HepG2 (cell line): Measurements from ENCODE around the gene FAM3B. TPM values are rescaled to one million over a fixed set of nuclear protein-coding genes. Genes with fewer than 3 reads are reported as not detected.
A peak's percentile ranks its signal among the peaks of the same experiment; 100 is the strongest.

ENCODE experiments used
- BRD4 ChIP-seq: sonication (generic); formaldehyde crosslinking; IDR thresholded peaks from 2 replicates; pipeline ENCODE4 v1.4.0; 2020; ENCODE audit warnings: missing genetic modification reagents
- CREB1 ChIP-seq, 2 experiments: fragments of 450-650 bp in 1 of 2; IDR thresholded peaks; 2 replicates each; pipeline ENCODE4 v1.6.1; 2016 to 2017; ENCODE audit warnings: control low read depth in 1 of 2, mild to moderate bottlenecking in 1 of 2, missing compliant biosample characterization in 1 of 2, missing genetic modification characterization in 1 of 2
- ELF3 ChIP-seq: IDR thresholded peaks from 2 replicates; pipeline ENCODE4 v1.6.1; 2016; ENCODE audit warnings: missing genetic modification reagents, missing compliant biosample characterization
- FOXA1 ChIP-seq, 2 experiments: fragments of 450-650 bp in 1 of 2; sonication (generic) in 1 of 2; formaldehyde crosslinking in 1 of 2; IDR thresholded peaks; 2 replicates each; pipeline versions ENCODE4 v1.4.0 to v1.6.1; 2016 to 2020; ENCODE audit warnings: missing genetic modification reagents in 1 of 2
- GABPA ChIP-seq, 2 experiments: IDR thresholded peaks; 2 replicates each; pipeline ENCODE4 v1.6.1; 2011 to 2016; ENCODE audit warnings: low read depth in 2 of 2, low read length in 1 of 2, missing biosample characterization in 1 of 2, missing genetic modification characterization in 1 of 2
- HOXA5 ChIP-seq: sonication (generic); formaldehyde crosslinking; IDR thresholded peaks from 2 replicates; pipeline ENCODE4 v1.4.0; 2020; ENCODE audit warnings: missing genetic modification reagents
- HOXA9 ChIP-seq: sonication (generic); formaldehyde crosslinking; IDR thresholded peaks from 2 replicates; pipeline ENCODE4 v1.8.1; 2022; ENCODE audit warnings: missing genetic modification reagents, mild to moderate bottlenecking, moderate library complexity, borderline replicate concordance
- JUN ChIP-seq: sonication (generic); formaldehyde crosslinking; IDR thresholded peaks from 2 replicates; pipeline ENCODE4 v1.4.0; 2020; ENCODE audit warnings: mild to moderate bottlenecking, missing genetic modification reagents
- LBX2 ChIP-seq: sonication (generic); formaldehyde crosslinking; IDR thresholded peaks from 2 replicates; pipeline ENCODE4 v1.5.0; 2020; ENCODE audit warnings: missing genetic modification reagents, mild to moderate bottlenecking, borderline replicate concordance
- MTA1 ChIP-seq: sonication (generic); formaldehyde crosslinking; IDR thresholded peaks from 2 replicates; pipeline ENCODE4 v1.4.0; 2020; ENCODE audit warnings: missing genetic modification reagents, mild to moderate bottlenecking, borderline replicate concordance
- NCOA2 ChIP-seq: sonication (generic); formaldehyde crosslinking; IDR thresholded peaks from 2 replicates; pipeline ENCODE4 v1.8.0; 2022; ENCODE audit warnings: inconsistent platforms
- RARG ChIP-seq: sonication (generic); formaldehyde crosslinking; IDR thresholded peaks from 2 replicates; pipeline ENCODE4 v1.4.0; 2020; ENCODE audit warnings: low read depth, mild to moderate bottlenecking, missing genetic modification reagents
- SIN3A ChIP-seq: IDR thresholded peaks from 2 replicates; pipeline ENCODE4 v1.6.1; 2011; ENCODE audit warnings: low read depth, mild to moderate bottlenecking, control low read depth, low read length, borderline replicate concordance
- SKI ChIP-seq: fragments of 450-650 bp; IDR thresholded peaks from one replicate; pipeline ENCODE4 v1.6.1; 2018; ENCODE audit warnings: mild to moderate bottlenecking; ENCODE audit not compliant: partially characterized antibody
- SOX6 ChIP-seq, 2 experiments: fragments of 450-650 bp in 1 of 2; sonication (generic) in 1 of 2; formaldehyde crosslinking in 1 of 2; IDR thresholded peaks; 2 replicates each; pipeline versions ENCODE4 v1.4.0 to v1.6.1; 2017 to 2020; ENCODE audit warnings: antibody characterized with exemption in 1 of 2, mild to moderate bottlenecking in 1 of 2, missing genetic modification reagents in 1 of 2
- SP140L ChIP-seq: sonication (generic); formaldehyde crosslinking; IDR thresholded peaks from 2 replicates; pipeline ENCODE4 v1.4.0; 2020; ENCODE audit warnings: missing genetic modification reagents, borderline replicate concordance
- SPEN ChIP-seq: sonication (generic); formaldehyde crosslinking; IDR thresholded peaks from 2 replicates; pipeline ENCODE4 v1.5.1; 2020; ENCODE audit warnings: low read depth, mild to moderate bottlenecking, missing genetic modification reagents
- TEAD3 ChIP-seq: optimal IDR thresholded peaks from 2 replicates; pipeline ENCODE3; 2016; ENCODE audit warnings: borderline replicate concordance
- TGIF2 ChIP-seq: IDR thresholded peaks from 2 replicates; pipeline ENCODE4 v1.6.1; 2016; ENCODE audit warnings: control low read depth, missing compliant biosample characterization
- YEATS2 ChIP-seq: sonication (generic); formaldehyde crosslinking; IDR thresholded peaks from 2 replicates; pipeline ENCODE4 v1.4.0; 2020; ENCODE audit warnings: missing genetic modification reagents, borderline replicate concordance
- ZC3H13 ChIP-seq: sonication (generic); formaldehyde crosslinking; IDR thresholded peaks from 2 replicates; pipeline ENCODE4 v1.8.1; 2023; ENCODE audit warnings: mild to moderate bottlenecking, missing genetic modification reagents, moderate library complexity
- ZNF225 ChIP-seq: sonication (generic); formaldehyde crosslinking; IDR thresholded peaks from 2 replicates; pipeline ENCODE4 v1.4.0; 2020; ENCODE audit warnings: mild to moderate bottlenecking, missing genetic modification reagents
- ZNF530 ChIP-seq: sonication (generic); formaldehyde crosslinking; IDR thresholded peaks from 2 replicates; pipeline ENCODE4 v1.5.0; 2020; ENCODE audit warnings: low read depth, mild to moderate bottlenecking, missing genetic modification reagents
- ZNF615 ChIP-seq: sonication (generic); formaldehyde crosslinking; IDR thresholded peaks from 2 replicates; pipeline ENCODE4 v1.5.0; 2020; ENCODE audit warnings: mild to moderate bottlenecking, missing genetic modification reagents, borderline replicate concordance
- ZNF616 ChIP-seq: sonication (generic); formaldehyde crosslinking; IDR thresholded peaks from 2 replicates; pipeline ENCODE4 v1.5.0; 2020; ENCODE audit warnings: low read depth, mild to moderate bottlenecking, missing genetic modification reagents
- ZNF704 ChIP-seq: sonication (generic); formaldehyde crosslinking; IDR thresholded peaks from 2 replicates; pipeline ENCODE4 v1.8.1; 2023; ENCODE audit warnings: mild to moderate bottlenecking, inconsistent platforms, moderate library complexity, missing genetic modification reagents, borderline replicate concordance
- ZZZ3 ChIP-seq: sonication (generic); formaldehyde crosslinking; IDR thresholded peaks from 2 replicates; pipeline ENCODE4 v1.4.0; 2020; ENCODE audit warnings: missing genetic modification reagents, mild to moderate bottlenecking, borderline replicate concordance
- polyA plus RNA-seq, 8 experiments: library from polyadenylated mRNA; depleted of rRNA in 3 of 8; stranded (reverse) in 7 of 8; unstranded in 1 of 8; fragments of >200 nt; fragmentation: Illumina TruSeq in 4 of 8; extraction: Trizol in 4 of 8; gene quantifications; 2 replicates each; pipeline versions ENCODE4 v1.2.1 to v1.2.3, GENCODE V29; 2011 to 2016; ENCODE audit warnings: low read depth in 4 of 8, missing spikeins in 1 of 8, mixed read lengths in 1 of 8; ENCODE audit not compliant: insufficient read depth in 1 of 8
- total RNA-seq, 5 experiments: library from RNA; depleted of rRNA; stranded (reverse); fragments of >200 nt; fragmentation: Illumina TruSeq; extraction: Trizol; gene quantifications; 2 replicates each; pipeline ENCODE4 v1.2.3, GENCODE V29; 2016; ENCODE audit warnings: low read depth in 1 of 5
- TF ChIP-seq, protein P1 (sequence below): sonication (generic); formaldehyde crosslinking; IDR thresholded peaks from 2 replicates; pipeline ENCODE4 v1.9.0; 2021; ENCODE audit warnings: missing genetic modification reagents, mild to moderate bottlenecking, borderline replicate concordance

The FAM3B gene
- total and polyA plus RNA-seq, 2 of the 13 experiments (the other 11 are each of a cell fraction or from before 2014, with no cell fraction given): 46.5 to 62.0 TPM

- peak; percentile 60; the same call in 1 of the 2 replicates for TF ChIP-seq TGIF2 (CRISPR knock-in tag)
- TF ChIP-seq ELF3 (CRISPR knock-in tag): peak; percentile 86
- TF ChIP-seq ZNF704: no peak
- TF ChIP-seq MTA1 (CRISPR knock-in tag): no peak
- TF ChIP-seq SIN3A: peak; percentile 79
- no peak for TF ChIP-seq SP140L (CRISPR knock-in tag)
- peak; percentile 38 for TF ChIP-seq GABPA (IDR thresholded peaks at IDR 0.05; ENCODE audit: low read depth, low read length)
- peak; percentile 86 for TF ChIP-seq GABPA (CRISPR knock-in tag; IDR thresholded peaks at IDR 0.05; ENCODE audit: low read depth)
- TF ChIP-seq, protein P1, sequence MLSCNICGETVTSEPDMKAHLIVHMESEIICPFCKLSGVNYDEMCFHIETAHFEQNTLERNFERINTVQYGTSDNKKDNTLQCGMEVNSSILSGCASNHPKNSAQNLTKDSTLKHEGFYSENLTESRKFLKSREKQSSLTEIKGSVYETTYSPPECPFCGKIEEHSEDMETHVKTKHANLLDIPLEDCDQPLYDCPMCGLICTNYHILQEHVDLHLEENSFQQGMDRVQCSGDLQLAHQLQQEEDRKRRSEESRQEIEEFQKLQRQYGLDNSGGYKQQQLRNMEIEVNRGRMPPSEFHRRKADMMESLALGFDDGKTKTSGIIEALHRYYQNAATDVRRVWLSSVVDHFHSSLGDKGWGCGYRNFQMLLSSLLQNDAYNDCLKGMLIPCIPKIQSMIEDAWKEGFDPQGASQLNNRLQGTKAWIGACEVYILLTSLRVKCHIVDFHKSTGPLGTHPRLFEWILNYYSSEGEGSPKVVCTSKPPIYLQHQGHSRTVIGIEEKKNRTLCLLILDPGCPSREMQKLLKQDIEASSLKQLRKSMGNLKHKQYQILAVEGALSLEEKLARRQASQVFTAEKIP (CRISPR knock-in tag): no peak
- peak; percentile 66 for TF ChIP-seq NCOA2
- TF ChIP-seq CREB1 (IDR thresholded peaks at IDR 0.05): peak; percentile 62; the same call in 1 of the 2 replicates
- no peak for TF ChIP-seq CREB1 (CRISPR knock-in tag; IDR thresholded peaks at IDR 0.05)
- no peak for TF ChIP-seq LBX2
- TF ChIP-seq HOXA5 (CRISPR knock-in tag): no peak
- TF ChIP-seq TEAD3: no peak
- TF ChIP-seq HOXA9 (CRISPR knock-in tag): no peak
- no peak for TF ChIP-seq SOX6 (IDR thresholded peaks at IDR 0.05)
- TF ChIP-seq SOX6 (CRISPR knock-in tag; IDR thresholded peaks at IDR 0.05): peak; percentile 87
- no peak for TF ChIP-seq FOXA1 (IDR thresholded peaks at IDR 0.05)
- TF ChIP-seq FOXA1 (CRISPR knock-in tag; IDR thresholded peaks at IDR 0.05): peak; percentile 68
- TF ChIP-seq ZNF530 (CRISPR knock-in tag): no peak
- TF ChIP-seq ZC3H13 (CRISPR knock-in tag): no peak
- TF ChIP-seq ZNF616 (CRISPR knock-in tag): no peak
- no peak for TF ChIP-seq RARG
- no peak for TF ChIP-seq BRD4
- TF ChIP-seq SPEN (CRISPR knock-in tag): peak; percentile 82
- no peak for TF ChIP-seq ZNF225 (CRISPR knock-in tag)
- TF ChIP-seq ZZZ3 (CRISPR knock-in tag): no peak
- peak; percentile 64 for TF ChIP-seq JUN
- TF ChIP-seq YEATS2 (CRISPR knock-in tag): peak; percentile 85; the same call in 1 of the 2 replicates
- TF ChIP-seq ZNF615 (CRISPR knock-in tag): no peak
- TF ChIP-seq SKI: peak; percentile 48
These were observed 50.0 kb downstream of the FAM3B start (continued) for GRCh38 chr21:41366522-41367151.
